HepG2 (cell line): ENCODE results near the gene IRAK2. TPM values are rescaled to one million over a fixed set of nuclear protein-coding genes. Genes with fewer than 3 reads are reported as not detected.

Experiments used
- FOXK1 ChIP-seq: sonication (generic); formaldehyde crosslinking; IDR thresholded peaks from 2 replicates; pipeline ENCODE4 v1.4.0; 2020; ENCODE audit warnings: low read depth, missing genetic modification reagents, borderline replicate concordance
- GZF1 ChIP-seq: sonication (generic); formaldehyde crosslinking; IDR thresholded peaks from 2 replicates; pipeline ENCODE4 v1.5.1; 2020; ENCODE audit warnings: mild to moderate bottlenecking, missing genetic modification reagents
- HOXA9 ChIP-seq: sonication (generic); formaldehyde crosslinking; IDR thresholded peaks from 2 replicates; pipeline ENCODE4 v1.8.1; 2022; ENCODE audit warnings: missing genetic modification reagents, mild to moderate bottlenecking, moderate library complexity, borderline replicate concordance
- NFAT5 ChIP-seq: sonication (generic); formaldehyde crosslinking; IDR thresholded peaks from 2 replicates; pipeline ENCODE4 v1.4.0; 2020; ENCODE audit warnings: missing genetic modification reagents
- ZNF10 ChIP-seq: sonication (generic); formaldehyde crosslinking; IDR thresholded peaks from 2 replicates; pipeline ENCODE4 v1.4.0; 2020; ENCODE audit warnings: mild to moderate bottlenecking, low read depth, missing genetic modification reagents, borderline replicate concordance
- ZNF329 ChIP-seq: sonication (generic); formaldehyde crosslinking; IDR thresholded peaks from 2 replicates; pipeline ENCODE4 v1.9.0; 2021; ENCODE audit warnings: low read depth, mild to moderate bottlenecking, missing genetic modification reagents
- polyA plus RNA-seq, 8 experiments: library from polyadenylated mRNA; depleted of rRNA in 3 of 8; stranded (reverse) in 7 of 8; unstranded in 1 of 8; fragments of >200 nt; fragmentation: Illumina TruSeq in 4 of 8; extraction: Trizol in 4 of 8; gene quantifications; 2 replicates each; pipeline versions ENCODE4 v1.2.1 to v1.2.3, GENCODE V29; 2011 to 2016; ENCODE audit warnings: low read depth in 4 of 8, missing spikeins in 1 of 8, mixed read lengths in 1 of 8; ENCODE audit not compliant: insufficient read depth in 1 of 8
- total RNA-seq, 5 experiments: library from RNA; depleted of rRNA; stranded (reverse); fragments of >200 nt; fragmentation: Illumina TruSeq; extraction: Trizol; gene quantifications; 2 replicates each; pipeline ENCODE4 v1.2.3, GENCODE V29; 2016; ENCODE audit warnings: low read depth in 1 of 5
- TF ChIP-seq, protein P1 (sequence below): sonication (generic); formaldehyde crosslinking; IDR thresholded peaks from 2 replicates; pipeline ENCODE4 v1.8.0; 2022; ENCODE audit warnings: mild to moderate bottlenecking, missing genetic modification reagents
- TF ChIP-seq, protein P2 (sequence below): sonication (generic); formaldehyde crosslinking; IDR thresholded peaks from 2 replicates; pipeline ENCODE4 v1.4.0; 2020; ENCODE audit warnings: missing genetic modification reagents
- TF ChIP-seq, protein P3 (sequence below): sonication (generic); formaldehyde crosslinking; conservative IDR thresholded peaks from 2 replicates; pipeline ENCODE4 v1.4.0; 2020; ENCODE audit warnings: mild to moderate bottlenecking, missing genetic modification reagents, moderate library complexity

IRAK2 gene
- total and polyA plus RNA-seq, 2 of the 13 experiments (the other 11 are each of a cell fraction or from before 2014, with no cell fraction given) = 13.1 to 23.3 TPM

- TF ChIP-seq, protein P1, sequence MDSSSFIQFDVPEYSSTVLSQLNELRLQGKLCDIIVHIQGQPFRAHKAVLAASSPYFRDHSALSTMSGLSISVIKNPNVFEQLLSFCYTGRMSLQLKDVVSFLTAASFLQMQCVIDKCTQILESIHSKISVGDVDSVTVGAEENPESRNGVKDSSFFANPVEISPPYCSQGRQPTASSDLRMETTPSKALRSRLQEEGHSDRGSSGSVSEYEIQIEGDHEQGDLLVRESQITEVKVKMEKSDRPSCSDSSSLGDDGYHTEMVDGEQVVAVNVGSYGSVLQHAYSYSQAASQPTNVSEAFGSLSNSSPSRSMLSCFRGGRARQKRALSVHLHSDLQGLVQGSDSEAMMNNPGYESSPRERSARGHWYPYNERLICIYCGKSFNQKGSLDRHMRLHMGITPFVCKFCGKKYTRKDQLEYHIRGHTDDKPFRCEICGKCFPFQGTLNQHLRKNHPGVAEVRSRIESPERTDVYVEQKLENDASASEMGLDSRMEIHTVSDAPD (CRISPR knock-in tag) = no peak
- TF ChIP-seq NFAT5 (CRISPR knock-in tag) = no peak
- no peak for TF ChIP-seq HOXA9 (CRISPR knock-in tag)
- no peak for TF ChIP-seq FOXK1
- TF ChIP-seq, protein P2, sequence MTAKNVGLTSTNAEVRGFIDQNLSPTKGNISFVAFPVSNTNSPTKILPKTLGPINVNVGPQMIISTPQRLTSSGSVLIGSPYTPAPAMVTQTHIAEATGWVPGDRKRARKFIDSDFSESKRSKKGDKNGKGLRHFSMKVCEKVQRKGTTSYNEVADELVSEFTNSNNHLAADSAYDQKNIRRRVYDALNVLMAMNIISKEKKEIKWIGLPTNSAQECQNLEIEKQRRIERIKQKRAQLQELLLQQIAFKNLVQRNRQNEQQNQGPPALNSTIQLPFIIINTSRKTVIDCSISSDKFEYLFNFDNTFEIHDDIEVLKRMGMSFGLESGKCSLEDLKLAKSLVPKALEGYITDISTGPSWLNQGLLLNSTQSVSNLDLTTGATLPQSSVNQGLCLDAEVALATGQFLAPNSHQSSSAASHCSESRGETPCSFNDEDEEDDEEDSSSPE (CRISPR knock-in tag) = no peak
- no peak for TF ChIP-seq ZNF329 (CRISPR knock-in tag)
- no peak for TF ChIP-seq ZNF10 (CRISPR knock-in tag)
- TF ChIP-seq, protein P3, sequence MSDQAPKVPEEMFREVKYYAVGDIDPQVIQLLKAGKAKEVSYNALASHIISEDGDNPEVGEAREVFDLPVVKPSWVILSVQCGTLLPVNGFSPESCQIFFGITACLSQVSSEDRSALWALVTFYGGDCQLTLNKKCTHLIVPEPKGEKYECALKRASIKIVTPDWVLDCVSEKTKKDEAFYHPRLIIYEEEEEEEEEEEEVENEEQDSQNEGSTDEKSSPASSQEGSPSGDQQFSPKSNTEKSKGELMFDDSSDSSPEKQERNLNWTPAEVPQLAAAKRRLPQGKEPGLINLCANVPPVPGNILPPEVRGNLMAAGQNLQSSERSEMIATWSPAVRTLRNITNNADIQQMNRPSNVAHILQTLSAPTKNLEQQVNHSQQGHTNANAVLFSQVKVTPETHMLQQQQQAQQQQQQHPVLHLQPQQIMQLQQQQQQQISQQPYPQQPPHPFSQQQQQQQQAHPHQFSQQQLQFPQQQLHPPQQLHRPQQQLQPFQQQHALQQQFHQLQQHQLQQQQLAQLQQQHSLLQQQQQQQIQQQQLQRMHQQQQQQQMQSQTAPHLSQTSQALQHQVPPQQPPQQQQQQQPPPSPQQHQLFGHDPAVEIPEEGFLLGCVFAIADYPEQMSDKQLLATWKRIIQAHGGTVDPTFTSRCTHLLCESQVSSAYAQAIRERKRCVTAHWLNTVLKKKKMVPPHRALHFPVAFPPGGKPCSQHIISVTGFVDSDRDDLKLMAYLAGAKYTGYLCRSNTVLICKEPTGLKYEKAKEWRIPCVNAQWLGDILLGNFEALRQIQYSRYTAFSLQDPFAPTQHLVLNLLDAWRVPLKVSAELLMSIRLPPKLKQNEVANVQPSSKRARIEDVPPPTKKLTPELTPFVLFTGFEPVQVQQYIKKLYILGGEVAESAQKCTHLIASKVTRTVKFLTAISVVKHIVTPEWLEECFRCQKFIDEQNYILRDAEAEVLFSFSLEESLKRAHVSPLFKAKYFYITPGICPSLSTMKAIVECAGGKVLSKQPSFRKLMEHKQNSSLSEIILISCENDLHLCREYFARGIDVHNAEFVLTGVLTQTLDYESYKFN = no peak
- TF ChIP-seq GZF1 (CRISPR knock-in tag) = no peak
Observed at GRCh38 chr3:10286596-10287295, 122.0 kb downstream of the IRAK2 start (continued).
